ENCODE data around the gene ASTN2.

DNA sequence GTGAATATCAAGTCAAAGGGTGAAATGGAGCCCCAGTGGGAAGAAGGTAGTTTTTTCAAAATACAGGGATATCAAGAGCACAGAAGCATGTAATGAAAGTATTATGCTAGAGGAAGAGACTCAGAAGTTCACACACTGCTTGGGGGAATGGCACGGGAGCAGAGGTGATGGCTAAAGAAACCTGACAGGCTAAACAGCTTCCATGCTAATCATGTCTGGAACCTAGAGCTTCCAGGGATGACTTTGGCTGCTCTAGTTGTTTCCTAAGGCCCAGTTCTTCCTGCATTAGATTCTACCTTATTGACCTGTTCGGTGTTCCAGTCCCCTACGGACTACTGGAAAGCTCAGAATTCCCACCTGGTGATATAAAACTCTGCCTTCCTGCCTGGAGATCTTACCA, 693.4 kb downstream of the ASTN2 start:
- TF ChIP-seq ZNF274 (IDR thresholded peaks at IDR 0.05; ENCODE audit: low read depth, low read length) (no peak), YY1 (IDR thresholded peaks at IDR 0.05; ENCODE audit: insufficient read depth, insufficient read length) (no peak), SUZ12 (IDR thresholded peaks at IDR 0.05; ENCODE audit: extremely low read depth, insufficient read depth, insufficient read length) (no peak)

Measured in NT2/D1 (cell line).